HepG2 (cell line): ENCODE data around the gene THUMPD2. TPM values are rescaled to one million over a fixed set of nuclear protein-coding genes. Genes with fewer than 3 reads are reported as not detected.

Experiments
- ADNP ChIP-seq: sonication (generic); formaldehyde crosslinking; IDR thresholded peaks from 2 replicates; pipeline ENCODE4 v1.4.0; 2020; ENCODE audit warnings: missing genetic modification reagents
- BCL6 ChIP-seq: IDR thresholded peaks from 2 replicates; pipeline ENCODE4 v1.6.1; 2016; ENCODE audit warnings: missing genetic modification reagents, missing compliant biosample characterization
- CHD4 ChIP-seq: fragments of 200-600 bp; sonication (generic); IDR thresholded peaks from 2 replicates; pipeline ENCODE4 v1.7.0; 2017; ENCODE audit warnings: mild to moderate bottlenecking, low read length, borderline replicate concordance
- DNMT3B ChIP-seq: conservative IDR thresholded peaks from 2 replicates; pipeline ENCODE4 v1.6.1; 2016; ENCODE audit warnings: missing biosample characterization, control low read depth
- ETV5 ChIP-seq: IDR thresholded peaks from 2 replicates; pipeline ENCODE4 v1.6.1; 2018; ENCODE audit warnings: missing biosample characterization, missing genetic modification reagents, inconsistent platforms, borderline replicate concordance
- HNRNPL ChIP-seq: fragments of 200-400 bp; formaldehyde crosslinking; IDR thresholded peaks from 2 replicates; pipeline ENCODE4 v1.6.1; 2017; ENCODE audit warnings: mild to moderate bottlenecking, low read depth, low read length
- ISL2 ChIP-seq: sonication (generic); formaldehyde crosslinking; IDR thresholded peaks from 2 replicates; pipeline ENCODE4 v1.5.0; 2020; ENCODE audit warnings: missing genetic modification reagents
- JARID2 ChIP-seq: sonication (generic); formaldehyde crosslinking; IDR thresholded peaks from 2 replicates; pipeline ENCODE4 v1.8.1; 2023; ENCODE audit warnings: missing genetic modification reagents, inconsistent platforms; ENCODE audit not compliant: insufficient replicate concordance
- KDM2A ChIP-seq: sonication (generic); formaldehyde crosslinking; IDR thresholded peaks from 2 replicates; pipeline ENCODE4 v1.4.0; 2020; ENCODE audit warnings: low read depth, missing genetic modification reagents, borderline replicate concordance
- KMT2B ChIP-seq: IDR thresholded peaks from 2 replicates; pipeline ENCODE4 v1.6.1; 2016; ENCODE audit warnings: missing genetic modification reagents, missing compliant biosample characterization
- MEF2D ChIP-seq: sonication (generic); formaldehyde crosslinking; IDR thresholded peaks from 2 replicates; pipeline ENCODE4 v1.5.1; 2020; ENCODE audit warnings: mild to moderate bottlenecking, missing genetic modification reagents
- MIXL1 ChIP-seq: IDR thresholded peaks from 2 replicates; pipeline ENCODE4 v1.6.1; 2016
- NAIF1 ChIP-seq: sonication (generic); formaldehyde crosslinking; IDR thresholded peaks from 2 replicates; pipeline ENCODE4 v1.5.0; 2020; ENCODE audit warnings: mild to moderate bottlenecking, missing genetic modification reagents, borderline replicate concordance
- NFE2L2 ChIP-seq: fragments of 150-350 bp; IDR thresholded peaks from 2 replicates; pipeline ENCODE4 v1.6.1; 2014; ENCODE audit warnings: low read length
- PHF8 ChIP-seq: sonication (generic); formaldehyde crosslinking; IDR thresholded peaks from 2 replicates; pipeline ENCODE4 v1.5.0; 2020; ENCODE audit warnings: missing genetic modification reagents
- RCOR2 ChIP-seq: IDR thresholded peaks from 2 replicates; pipeline ENCODE4 v1.6.1; 2016; ENCODE audit warnings: missing biosample characterization, missing genetic modification reagents
- RFX5 ChIP-seq: IDR thresholded peaks from 2 replicates; pipeline ENCODE4 v1.6.1; 2011; ENCODE audit warnings: low read depth, low read length, improper control_type of control experiment
- SETDB1 ChIP-seq: sonication (generic); formaldehyde crosslinking; IDR thresholded peaks from 2 replicates; pipeline ENCODE4 v1.5.1; 2020; ENCODE audit warnings: missing genetic modification reagents, mild to moderate bottlenecking, borderline replicate concordance
- SKI ChIP-seq: fragments of 450-650 bp; IDR thresholded peaks from one replicate; pipeline ENCODE4 v1.6.1; 2018; ENCODE audit warnings: mild to moderate bottlenecking; ENCODE audit not compliant: partially characterized antibody
- YEATS4 ChIP-seq: sonication (generic); formaldehyde crosslinking; IDR thresholded peaks from 2 replicates; pipeline ENCODE4 v1.4.0; 2020; ENCODE audit warnings: missing genetic modification reagents, borderline replicate concordance
- ZFP36 ChIP-seq: fragments of 150-350 bp; IDR thresholded peaks from 2 replicates; pipeline ENCODE4 v1.6.1; 2018; ENCODE audit warnings: borderline replicate concordance, low read length, low read depth; ENCODE audit not compliant: partially characterized antibody
- ZNF124 ChIP-seq: sonication (generic); formaldehyde crosslinking; IDR thresholded peaks from 2 replicates; pipeline ENCODE4 v1.4.0; 2020; ENCODE audit warnings: missing genetic modification reagents
- ZNF207 ChIP-seq: fragments of 450-650 bp; IDR thresholded peaks from 2 replicates; pipeline ENCODE4 v1.6.1; 2016; ENCODE audit warnings: antibody characterized with exemption, borderline replicate concordance
- ZNF232 ChIP-seq: sonication (generic); formaldehyde crosslinking; IDR thresholded peaks from 2 replicates; pipeline ENCODE4 v1.4.0; 2020; ENCODE audit warnings: missing genetic modification reagents, borderline replicate concordance
- ZNF724P ChIP-seq: sonication (generic); formaldehyde crosslinking; IDR thresholded peaks from 2 replicates; pipeline ENCODE4 v1.8.0; 2022; ENCODE audit warnings: missing genetic modification reagents, borderline replicate concordance
- ZNF768 ChIP-seq: sonication (generic); formaldehyde crosslinking; IDR thresholded peaks from 2 replicates; pipeline ENCODE4 v1.4.0; 2020; ENCODE audit warnings: missing genetic modification reagents
- ZNF777 ChIP-seq: sonication (generic); formaldehyde crosslinking; IDR thresholded peaks from 2 replicates; pipeline ENCODE4 v1.4.0; 2020; ENCODE audit warnings: missing genetic modification reagents
- ZZZ3 ChIP-seq: sonication (generic); formaldehyde crosslinking; IDR thresholded peaks from 2 replicates; pipeline ENCODE4 v1.4.0; 2020; ENCODE audit warnings: missing genetic modification reagents, mild to moderate bottlenecking, borderline replicate concordance
- polyA plus RNA-seq, 8 experiments: library from polyadenylated mRNA; depleted of rRNA in 3 of 8; stranded (reverse) in 7 of 8; unstranded in 1 of 8; fragments of >200 nt; fragmentation: Illumina TruSeq in 4 of 8; extraction: Trizol in 4 of 8; gene quantifications; 2 replicates each; pipeline versions ENCODE4 v1.2.1 to v1.2.3, GENCODE V29; 2011 to 2016; ENCODE audit warnings: low read depth in 4 of 8, missing spikeins in 1 of 8, mixed read lengths in 1 of 8; ENCODE audit not compliant: insufficient read depth in 1 of 8
- total RNA-seq, 5 experiments: library from RNA; depleted of rRNA; stranded (reverse); fragments of >200 nt; fragmentation: Illumina TruSeq; extraction: Trizol; gene quantifications; 2 replicates each; pipeline ENCODE4 v1.2.3, GENCODE V29; 2016; ENCODE audit warnings: low read depth in 1 of 5
- TF ChIP-seq, protein P1 (sequence below): conservative IDR thresholded peaks from 2 replicates; pipeline ENCODE4 v1.6.1; 2018; ENCODE audit warnings: missing genetic modification reagents
- TF ChIP-seq, protein P2 (sequence below): sonication (generic); formaldehyde crosslinking; IDR thresholded peaks from 2 replicates; pipeline ENCODE4 v1.5.1; 2020; ENCODE audit warnings: mild to moderate bottlenecking, missing genetic modification reagents, borderline replicate concordance
- TF ChIP-seq, protein P3 (sequence below): sonication (generic); formaldehyde crosslinking; IDR thresholded peaks from 2 replicates; pipeline ENCODE4 v1.4.0; 2020; ENCODE audit warnings: missing genetic modification reagents, mild to moderate bottlenecking, borderline replicate concordance

The THUMPD2 gene
- total and polyA plus RNA-seq, 2 of the 13 experiments (the other 11 are each of a cell fraction or from before 2014, with no cell fraction given), result 11.8 to 15.6 TPM

DNA sequence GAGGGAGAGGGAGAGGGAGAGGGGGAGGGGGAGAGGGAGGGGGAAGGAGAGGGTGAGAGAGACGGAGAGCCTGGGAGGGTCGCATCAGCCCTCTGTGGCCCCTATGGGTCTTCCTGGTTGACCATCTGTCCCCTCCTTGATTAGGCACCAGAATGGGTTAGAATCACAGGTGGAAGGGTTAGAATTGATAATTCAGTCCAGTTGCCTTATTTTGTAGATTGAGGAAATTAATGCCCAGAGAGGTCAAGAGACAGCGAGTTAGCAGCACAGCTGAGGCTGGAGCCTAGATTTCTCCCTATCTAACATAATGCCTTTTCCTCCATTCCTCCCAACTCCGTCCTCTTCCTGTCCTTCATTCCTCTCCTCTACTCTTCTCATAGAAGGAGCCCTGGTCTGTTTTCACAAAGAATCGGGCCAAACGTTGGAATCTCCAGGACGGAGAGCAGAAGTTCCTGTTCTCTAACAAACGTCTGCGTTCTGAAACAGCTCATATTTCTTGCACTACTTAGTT lies 338 bp upstream of the THUMPD2 start (continued):
- TF ChIP-seq, protein P1, sequence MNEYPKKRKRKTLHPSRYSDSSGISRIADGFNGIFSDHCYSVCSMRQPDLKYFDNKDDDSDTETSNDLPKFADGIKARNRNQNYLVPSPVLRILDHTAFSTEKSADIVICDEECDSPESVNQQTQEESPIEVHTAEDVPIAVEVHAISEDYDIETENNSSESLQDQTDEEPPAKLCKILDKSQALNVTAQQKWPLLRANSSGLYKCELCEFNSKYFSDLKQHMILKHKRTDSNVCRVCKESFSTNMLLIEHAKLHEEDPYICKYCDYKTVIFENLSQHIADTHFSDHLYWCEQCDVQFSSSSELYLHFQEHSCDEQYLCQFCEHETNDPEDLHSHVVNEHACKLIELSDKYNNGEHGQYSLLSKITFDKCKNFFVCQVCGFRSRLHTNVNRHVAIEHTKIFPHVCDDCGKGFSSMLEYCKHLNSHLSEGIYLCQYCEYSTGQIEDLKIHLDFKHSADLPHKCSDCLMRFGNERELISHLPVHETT (CRISPR knock-in tag), result no peak
- peak; percentile 87 for TF ChIP-seq ZFP36
- TF ChIP-seq ZNF232 (CRISPR knock-in tag), result no peak
- no peak for TF ChIP-seq JARID2 (CRISPR knock-in tag)
- TF ChIP-seq ZNF207, result no peak
- no peak for TF ChIP-seq ZZZ3 (CRISPR knock-in tag)
- peak; percentile 57; the same call in 1 of the 2 replicates for TF ChIP-seq CHD4
- no peak for TF ChIP-seq RFX5
- TF ChIP-seq ETV5 (CRISPR knock-in tag), result no peak
- no peak for TF ChIP-seq HNRNPL
- no peak for TF ChIP-seq SETDB1
- TF ChIP-seq NFE2L2, result no peak
- TF ChIP-seq ISL2, result no peak
- no peak for TF ChIP-seq NAIF1
- TF ChIP-seq ADNP (CRISPR knock-in tag), result 0 out of 2 replicates have a peak, but pooled peaks have one; percentile 64
- TF ChIP-seq MIXL1 (CRISPR knock-in tag), result no peak
- TF ChIP-seq ZNF777 (CRISPR knock-in tag), result no peak
- TF ChIP-seq ZNF124, result no peak
- TF ChIP-seq, protein P2, sequence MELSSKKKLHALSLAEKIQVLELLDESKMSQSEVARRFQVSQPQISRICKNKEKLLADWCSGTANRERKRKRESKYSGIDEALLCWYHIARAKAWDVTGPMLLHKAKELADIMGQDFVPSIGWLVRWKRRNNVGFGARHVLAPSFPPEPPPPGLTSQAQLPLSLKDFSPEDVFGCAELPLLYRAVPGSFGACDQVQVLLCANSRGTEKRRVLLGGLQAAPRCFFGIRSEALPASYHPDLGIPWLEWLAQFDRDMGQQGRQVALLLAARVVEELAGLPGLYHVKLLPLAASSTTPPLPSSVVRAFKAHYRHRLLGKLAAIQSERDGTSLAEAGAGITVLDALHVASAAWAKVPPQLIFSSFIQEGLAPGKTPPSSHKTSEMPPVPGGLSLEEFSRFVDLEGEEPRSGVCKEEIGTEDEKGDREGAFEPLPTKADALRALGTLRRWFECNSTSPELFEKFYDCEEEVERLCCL (CRISPR knock-in tag), result no peak
- no peak for TF ChIP-seq SKI
- no peak for TF ChIP-seq YEATS4 (CRISPR knock-in tag)
- TF ChIP-seq PHF8 (CRISPR knock-in tag), result no peak
- no peak for TF ChIP-seq KDM2A (CRISPR knock-in tag)
- peak; percentile 89; the same call in 1 of the 2 replicates for TF ChIP-seq ZNF768 (CRISPR knock-in tag)
- no peak for TF ChIP-seq MEF2D (CRISPR knock-in tag)
- TF ChIP-seq DNMT3B (CRISPR knock-in tag), result no peak
- no peak for TF ChIP-seq BCL6 (CRISPR knock-in tag)
- TF ChIP-seq RCOR2 (CRISPR knock-in tag), result peak; percentile 68; the same call in 1 of the 2 replicates
- no peak for TF ChIP-seq ZNF724P
- no peak for TF ChIP-seq KMT2B (CRISPR knock-in tag)
- TF ChIP-seq, protein P3, sequence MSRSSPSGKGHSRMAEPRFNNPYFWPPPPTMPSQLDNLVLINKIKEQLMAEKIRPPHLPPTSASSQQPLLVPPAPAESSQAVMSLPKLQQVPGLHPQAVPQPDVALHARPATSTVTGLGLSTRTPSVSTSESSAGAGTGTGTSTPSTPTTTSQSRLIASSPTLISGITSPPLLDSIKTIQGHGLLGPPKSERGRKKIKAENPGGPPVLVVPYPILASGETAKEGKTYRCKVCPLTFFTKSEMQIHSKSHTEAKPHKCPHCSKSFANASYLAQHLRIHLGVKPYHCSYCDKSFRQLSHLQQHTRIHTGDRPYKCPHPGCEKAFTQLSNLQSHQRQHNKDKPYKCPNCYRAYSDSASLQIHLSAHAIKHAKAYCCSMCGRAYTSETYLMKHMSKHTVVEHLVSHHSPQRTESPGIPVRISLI (CRISPR knock-in tag), result no peak
